Smooth muscle cell (in vitro differentiated cells): ENCODE measurements around the gene RYR2. TPM values are rescaled to one million over a fixed set of nuclear protein-coding genes. Genes with fewer than 3 reads are reported as not detected.

ENCODE experiments used
- DNase-seq: peaks from one replicate; lab custom pipeline; 2025; ENCODE audit not compliant: unreplicated experiment; lab: John Stamatoyannopoulos, UW
- H2AFZ ChIP-seq: fragments of 200-600 bp; sonication (generic); 2 replicates; pipeline ENCODE4 v1.6.0; 2016; ENCODE audit warnings: antibody characterized with exemption, low read depth, mild to moderate bottlenecking
- H3F3A ChIP-seq: fragments of 200-600 bp; sonication (generic); 2 replicates; pipeline ENCODE4 v1.6.0; 2017; ENCODE audit warnings: antibody characterized with exemption, low read depth
- H3K27ac ChIP-seq: fragments of 200-600 bp; sonication (generic); 2 replicates; pipeline ENCODE4 v1.5.1; 2016; ENCODE audit warnings: low read depth, mild to moderate bottlenecking
- H3K27me3 ChIP-seq: fragments of 200-600 bp; sonication (generic); 2 replicates; pipeline ENCODE4 v1.6.1; 2016; ENCODE audit warnings: low read depth, mild to moderate bottlenecking
- H3K36me3 ChIP-seq: fragments of 200-600 bp; sonication (generic); 2 replicates; pipeline ENCODE4 v1.5.1; 2016; ENCODE audit warnings: low read depth
- H3K4me1 ChIP-seq: fragments of 200-600 bp; sonication (generic); 2 replicates; pipeline ENCODE4 v1.5.1; 2016; ENCODE audit warnings: low read depth
- H3K4me2 ChIP-seq: fragments of 200-600 bp; sonication (generic); 2 replicates; pipeline ENCODE4 v1.6.0; 2016; ENCODE audit warnings: mild to moderate bottlenecking
- H3K4me3 ChIP-seq: fragments of 200-600 bp; sonication (generic); 2 replicates; pipeline ENCODE4 v1.5.1; 2016; ENCODE audit warnings: mild to moderate bottlenecking
- H3K79me2 ChIP-seq: fragments of 200-600 bp; sonication (generic); 2 replicates; pipeline ENCODE4 v1.6.0; 2016; ENCODE audit warnings: low read depth, mild to moderate bottlenecking
- H3K9ac ChIP-seq: fragments of 200-600 bp; sonication (generic); 2 replicates; pipeline ENCODE4 v1.6.0; 2016; ENCODE audit warnings: low read depth
- H3K9me3 ChIP-seq: fragments of 200-600 bp; sonication (generic); replicated peaks from 2 replicates; pipeline ENCODE4 v1.5.1; 2016; ENCODE audit warnings: low read depth
- H4K20me1 ChIP-seq: fragments of 200-600 bp; sonication (generic); 2 replicates; pipeline ENCODE4 v1.6.0; 2016; ENCODE audit warnings: low read depth
- CTCF ChIP-seq: fragments of 200-600 bp; sonication (generic); IDR thresholded peaks from 2 replicates; pipeline ENCODE4 v1.5.1; 2017; ENCODE audit warnings: borderline replicate concordance, mild to moderate bottlenecking, antibody characterized with exemption; ENCODE audit not compliant: insufficient read depth, poor library complexity, severe bottlenecking
- WGBS: methylation state at CpG from one replicate; pipeline ENCODE4 v1.1.7; 2016; ENCODE audit warnings: low lambda C conversion rate; 5-methylcytosine and 5-hydroxymethylcytosine counted together
- polyA plus RNA-seq: library from polyadenylated mRNA; unstranded; fragments of >200 nt; fragmentation: Nextera tagmentation; extraction: Ambion mirVana; gene quantifications from 2 replicates; pipeline ENCODE4 v1.2.1, GENCODE V29; 2016
- total RNA-seq: library from RNA; depleted of rRNA; stranded (reverse); fragments of >200 nt; gene quantifications from 2 replicates; pipeline ENCODE4 v1.2.3, GENCODE V29; 2014

RYR2 gene
- total and polyA plus RNA-seq, 2 experiments from 2014 or later = 0.09 TPM; not detected in 1

GRCh38 chr1:237677979-237678378 is 636.0 kb downstream of the RYR2 start:
- Histone ChIP-seq H3K4me1 (no peaks in the 10 kb centered on the region), H3K4me3 (no peak overlapping the region), H3K36me3 (no peaks in the 10 kb centered on the region), H3K4me2 (peak overlapping the region; percentile 68), H3F3A (peaks cover 4% of the 10 kb centered on the region), H3K79me2 (no peaks in the 10 kb centered on the region), H3K27me3 (no peaks in the 10 kb centered on the region), H4K20me1 (no peaks in the 10 kb centered on the region), H3K9ac (no peak overlapping the region), H2AFZ (no peak overlapping the region), H3K27ac (peak overlapping the region; percentile 31), H3K9me3 (no peaks in the 10 kb centered on the region)
- TF ChIP-seq CTCF = no peak
- no peak for DNase-seq
- 3% methylated on average over 3 of the region's 3 CpGs for WGBS

- Histone ChIP-seq H3K4me2 (no peak overlapping the region), H2AFZ (no peak overlapping the region), H3K36me3 (no peaks in the 10 kb centered on the region), H3K27ac (no peak overlapping the region), H3K9ac (no peak overlapping the region), H3K4me1 (no peaks in the 10 kb centered on the region), H3F3A (peaks cover 4% of the 10 kb centered on the region), H4K20me1 (no peaks in the 10 kb centered on the region), H3K27me3 (no peaks in the 10 kb centered on the region), H3K9me3 (no peaks in the 10 kb centered on the region), H3K79me2 (no peaks in the 10 kb centered on the region), H3K4me3 (no peak overlapping the region)
- no peak for DNase-seq
- WGBS = 95% methylated on average over 6 of the region's 6 CpGs
- no peak for TF ChIP-seq CTCF
These were observed 637.7 kb downstream of the RYR2 start for GRCh38 chr1:237679687-237680086.

GRCh38 chr1:237681210-237681609 is 639.2 kb downstream of the RYR2 start:
- H3K36me3 ChIP-seq = no peaks in the 10 kb centered on the region
- 84% methylated on average over 6 of the region's 6 CpGs for WGBS

More at GRCh38 chr1:237681210-237681609, 639.2 kb downstream of the RYR2 start:
- Histone ChIP-seq H3K27ac (peak overlapping the region; percentile 50), H2AFZ (no peak overlapping the region), H3K4me2 (no peak overlapping the region), H3K4me3 (no peak overlapping the region), H3K27me3 (no peaks in the 10 kb centered on the region), H3K4me1 (no peaks in the 10 kb centered on the region), H3K9ac (no peak overlapping the region), H4K20me1 (no peaks in the 10 kb centered on the region), H3F3A (peaks cover 4% of the 10 kb centered on the region), H3K79me2 (no peaks in the 10 kb centered on the region), H3K9me3 (no peaks in the 10 kb centered on the region)
- TF ChIP-seq CTCF = no peak
- no peak for DNase-seq
